OCI-LY7 (cell line): Measurements from ENCODE around the gene SLC35E1. TPM values are rescaled to one million over a fixed set of nuclear protein-coding genes. Genes with fewer than 3 reads are reported as not detected.
A peak's percentile ranks its signal among the peaks of the same experiment; 100 is the strongest.

Experiments
- BruUV-seq: library from RNA; stranded (reverse); fragments of 400-500 nt; replicated peaks from 2 replicates; lab custom pipeline; 2021; lab: Mats Ljungman, UMichigan
- CTCF ChIA-PET: fragments of 300-600 bp; sonication (Branson Sonifier 250); formaldehyde crosslinking; loops from one replicate; lab custom pipeline; 2022; ENCODE audit warnings: antibody characterized with exemption; ENCODE audit not compliant: unreplicated experiment; lab: Charles Lee
- POLR2A ChIA-PET: fragments of 300-600 bp; sonication (Branson Sonifier 250); formaldehyde crosslinking; loops from one replicate; lab custom pipeline; 2022; ENCODE audit warnings: antibody characterized with exemption; lab: Charles Lee
- DNase-seq: peaks from one replicate; pipeline ENCODE4 v3.0.0-alpha.2; 2015; ENCODE audit warnings: low spot score
- H2AFZ ChIP-seq: fragments of 200-600 bp; sonication (generic), shearing (Covaris generic); 2 replicates; pipeline ENCODE4 v1.6.1; 2014; ENCODE audit warnings: mild to moderate bottlenecking, antibody characterized with exemption, low read length, moderate library complexity
- H3K27ac ChIP-seq: fragments of 200-600 bp; sonication (generic); 2 replicates; pipeline ENCODE4 v1.5.1; 2014; ENCODE audit warnings: mixed run types, low read depth, mild to moderate bottlenecking, moderate library complexity, low read length, inconsistent platforms; ENCODE audit not compliant: poor library complexity, severe bottlenecking
- H3K36me3 ChIP-seq: fragments of 200-600 bp; sonication (generic); 2 replicates; pipeline ENCODE4 v1.6.1; 2014; ENCODE audit warnings: mild to moderate bottlenecking, antibody characterized with exemption, low read length, moderate library complexity, mixed read lengths; ENCODE audit not compliant: insufficient read depth
- H3K4me1 ChIP-seq: fragments of 200-600 bp; sonication (generic); 2 replicates; pipeline ENCODE4 v1.5.1; 2014; ENCODE audit warnings: mild to moderate bottlenecking, low read length; ENCODE audit not compliant: insufficient read depth, poor library complexity, severe bottlenecking
- H3K4me2 ChIP-seq: fragments of 200-600 bp; sonication (generic); 2 replicates; pipeline ENCODE4 v1.6.1; 2014; ENCODE audit warnings: mild to moderate bottlenecking, low read length
- H3K4me3 ChIP-seq: fragments of 200-600 bp; sonication (generic); 2 replicates; pipeline ENCODE4 v1.5.1; 2014; ENCODE audit warnings: mild to moderate bottlenecking, low read depth, low read length; ENCODE audit not compliant: poor library complexity, severe bottlenecking
- H3K79me2 ChIP-seq: fragments of 200-600 bp; sonication (generic); 2 replicates; pipeline ENCODE4 v1.6.1; 2016; ENCODE audit warnings: low read depth, mild to moderate bottlenecking, low read length, moderate library complexity, mixed read lengths; ENCODE audit not compliant: insufficient read depth
- H3K9me2 ChIP-seq: fragments of 200-600 bp; sonication (generic); 2 replicates; pipeline ENCODE4 v1.6.1; 2016; ENCODE audit warnings: mild to moderate bottlenecking, low read length, mixed read lengths; ENCODE audit not compliant: insufficient read depth
- H3K9me3 ChIP-seq: fragments of 200-600 bp; sonication (generic); 2 replicates; pipeline ENCODE4 v1.6.1; 2014; ENCODE audit warnings: mild to moderate bottlenecking, mixed run types, low read length, mixed read lengths
- H4K20me1 ChIP-seq: fragments of 200-600 bp; sonication (generic); 2 replicates; pipeline ENCODE4 v1.6.1; 2014; ENCODE audit warnings: mild to moderate bottlenecking, antibody characterized with exemption, low read length, moderate library complexity, mixed read lengths; ENCODE audit not compliant: insufficient read depth
- EZH2phosphoT487 ChIP-seq: fragments of 200-600 bp; sonication (generic); IDR thresholded peaks from 2 replicates; pipeline ENCODE4 v1.6.1; 2018; ENCODE audit warnings: low read depth, borderline replicate concordance, mild to moderate bottlenecking, mixed run types, antibody characterized with exemption, low read length, moderate library complexity, mixed read lengths
- intact Hi-C: fragments of 100-400 bp; cut with micrococcal nuclease; formaldehyde crosslinking; loops from one replicate; pipeline ENCODE4 v1.10.0; 2022; ENCODE audit not compliant: unreplicated experiment
- total RNA-seq, 2 experiments: library from RNA; depleted of rRNA in 1 of 2; stranded (reverse); fragments of >200 nt in 1 of 2; shearing (Covaris generic) in 1 of 2; gene quantifications; 2 replicates each; pipeline ENCODE4 v1.2.3, GENCODE V29; 2014 to 2022
- TF ChIP-seq, protein P1 (sequence below): fragments of 200-600 bp; sonication (generic); conservative IDR thresholded peaks from 2 replicates; pipeline ENCODE4 v1.5.1; 2014; ENCODE audit warnings: mild to moderate bottlenecking, antibody characterized with exemption, low read length, moderate library complexity, mixed read lengths

The SLC35E1 gene
- total RNA-seq, 2 experiments from 2014 or later = 21.1 to 41.2 TPM

- no peaks in the 10 kb centered on the region for H3K9me3 ChIP-seq
- H4K20me1 ChIP-seq = peaks cover 51% of the 10 kb centered on the region
- no peak overlapping the region for H3K4me3 ChIP-seq
- H3K9me2 ChIP-seq = no peaks in the 10 kb centered on the region
- H3K27ac ChIP-seq = peak overlapping the region; percentile 61
- CTCF ChIA-PET = no interaction called here
- no peak overlapping the region for H2AFZ ChIP-seq
- POLR2A ChIA-PET = interaction anchor here (2.0 to 2.4 kb wide), 2 partner anchors 12 to 25 kb away, joined by 7 read pairs; no protein-coding TSS in a partner anchor
- peaks cover 6% of the 10 kb centered on the region; the same call in 1 of the 2 replicates for H3K36me3 ChIP-seq
- peak; percentile 74 for DNase-seq
- peaks cover 82% of the 10 kb centered on the region for H3K4me1 ChIP-seq
- intact Hi-C loops = no loop called here
- H3K4me2 ChIP-seq = peak overlapping the region; percentile 64
- H3K79me2 ChIP-seq = peaks cover 93% of the 10 kb centered on the region
- TF ChIP-seq, protein P1, sequence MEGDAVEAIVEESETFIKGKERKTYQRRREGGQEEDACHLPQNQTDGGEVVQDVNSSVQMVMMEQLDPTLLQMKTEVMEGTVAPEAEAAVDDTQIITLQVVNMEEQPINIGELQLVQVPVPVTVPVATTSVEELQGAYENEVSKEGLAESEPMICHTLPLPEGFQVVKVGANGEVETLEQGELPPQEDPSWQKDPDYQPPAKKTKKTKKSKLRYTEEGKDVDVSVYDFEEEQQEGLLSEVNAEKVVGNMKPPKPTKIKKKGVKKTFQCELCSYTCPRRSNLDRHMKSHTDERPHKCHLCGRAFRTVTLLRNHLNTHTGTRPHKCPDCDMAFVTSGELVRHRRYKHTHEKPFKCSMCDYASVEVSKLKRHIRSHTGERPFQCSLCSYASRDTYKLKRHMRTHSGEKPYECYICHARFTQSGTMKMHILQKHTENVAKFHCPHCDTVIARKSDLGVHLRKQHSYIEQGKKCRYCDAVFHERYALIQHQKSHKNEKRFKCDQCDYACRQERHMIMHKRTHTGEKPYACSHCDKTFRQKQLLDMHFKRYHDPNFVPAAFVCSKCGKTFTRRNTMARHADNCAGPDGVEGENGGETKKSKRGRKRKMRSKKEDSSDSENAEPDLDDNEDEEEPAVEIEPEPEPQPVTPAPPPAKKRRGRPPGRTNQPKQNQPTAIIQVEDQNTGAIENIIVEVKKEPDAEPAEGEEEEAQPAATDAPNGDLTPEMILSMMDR = no peak
- no peak for TF ChIP-seq EZH2phosphoT487
- BruUV-seq = no TSS peak
These were observed 21.0 kb upstream of the SLC35E1 start for GRCh38 chr19:16593181-16593580.

DNA sequence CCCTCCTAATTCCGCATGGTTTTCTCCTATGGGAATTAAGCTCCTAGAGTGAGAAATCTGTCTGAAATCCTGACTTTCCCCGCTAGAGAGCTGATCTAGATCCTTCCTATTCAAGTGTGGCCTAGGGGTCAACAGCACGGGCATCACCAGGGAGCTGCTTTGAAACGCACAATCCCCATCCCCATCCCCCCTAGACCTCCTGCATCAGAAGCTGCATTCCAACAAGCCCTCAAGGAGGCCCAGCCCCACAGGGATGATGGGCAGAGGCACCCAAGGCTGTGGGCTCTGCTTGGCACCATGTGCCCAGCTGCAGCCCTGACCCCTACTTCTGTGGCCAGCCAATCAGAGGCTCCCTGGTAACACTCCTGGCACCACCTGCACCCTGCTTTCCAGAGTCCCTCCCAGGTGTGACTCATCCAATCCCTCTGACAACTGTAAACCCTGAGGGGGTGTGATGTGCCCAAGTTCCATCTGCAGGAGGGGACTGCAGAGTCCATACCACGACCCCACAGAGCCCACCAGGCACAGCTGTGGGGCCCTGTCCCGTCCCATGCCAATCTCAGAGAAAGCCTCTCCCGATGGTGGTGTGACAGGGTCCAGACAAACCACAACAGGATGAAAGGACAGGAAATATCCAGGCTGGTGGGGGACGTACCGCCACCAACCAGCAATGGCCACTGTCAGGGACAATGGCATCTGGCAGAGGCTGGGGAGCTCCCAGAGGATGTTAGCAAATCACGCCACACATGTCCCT lies 19.8 kb upstream of the SLC35E1 start:
- Histone ChIP-seq H2AFZ (no peak overlapping the region), H4K20me1 (peaks cover 46% of the 10 kb centered on the region), H3K4me1 (peaks cover 94% of the 10 kb centered on the region), H3K27ac (peak overlapping the region; percentile 61), H3K9me2 (no peaks in the 10 kb centered on the region), H3K9me3 (no peaks in the 10 kb centered on the region), H3K36me3 (peaks cover 6% of the 10 kb centered on the region; the same call in 1 of the 2 replicates), H3K4me3 (peak overlapping the region; percentile 33), H3K4me2 (peak overlapping the region; percentile 64), H3K79me2 (peaks cover 93% of the 10 kb centered on the region)
- CTCF ChIA-PET = no interaction called here
- POLR2A ChIA-PET = interaction anchor here (2.0 to 2.4 kb wide), 2 partner anchors 13 to 26 kb away, joined by 7 read pairs; no protein-coding TSS in a partner anchor
- BruUV-seq = no TSS peak
- no peak for TF ChIP-seq EZH2phosphoT487
- TF ChIP-seq, protein P1 = no peak
- no peak for DNase-seq
- intact Hi-C loops = no loop called here
